ENCODE measurements around the gene PTP4A1. TPM values are rescaled to one million over a fixed set of nuclear protein-coding genes. Genes with fewer than 3 reads are reported as not detected.

The PTP4A1 gene
- total RNA-seq, 4 donors from 2014 or later: 12.4 to 85.4 (median 50.4) TPM

DNA sequence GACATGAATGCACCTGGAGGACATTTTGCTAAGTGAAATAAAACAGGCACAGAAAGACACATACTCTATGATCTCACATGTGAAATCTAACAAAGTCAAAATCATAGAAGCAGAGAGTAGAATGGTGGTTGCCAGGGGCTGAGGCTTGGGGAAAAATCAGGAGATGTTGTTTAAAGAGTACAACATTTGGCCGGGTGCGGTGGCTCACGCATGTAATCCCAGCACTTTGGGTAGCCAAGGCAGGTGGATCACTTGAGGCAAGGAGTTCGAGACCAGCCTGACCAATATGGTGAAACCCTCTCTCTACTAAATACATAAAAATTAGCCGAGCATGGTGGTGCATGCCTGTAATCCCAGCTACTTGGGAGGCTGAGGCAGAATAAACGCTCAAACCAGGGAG is 26.0 kb upstream of the PTP4A1 start:
- 94% methylated on average over 6 of the region's 6 CpGs for WGBS
- no peak overlapping the region for H3K4me3 ChIP-seq
- no peaks in the 10 kb centered on the region for H3K9me3 ChIP-seq
- no peaks in the 10 kb centered on the region for H3K27me3 ChIP-seq
- no peak for TF ChIP-seq POLR2A (IDR thresholded peaks at IDR 0.05)
- no peak for TF ChIP-seq EP300 (IDR thresholded peaks at IDR 0.05)
- TF ChIP-seq, protein P1, sequence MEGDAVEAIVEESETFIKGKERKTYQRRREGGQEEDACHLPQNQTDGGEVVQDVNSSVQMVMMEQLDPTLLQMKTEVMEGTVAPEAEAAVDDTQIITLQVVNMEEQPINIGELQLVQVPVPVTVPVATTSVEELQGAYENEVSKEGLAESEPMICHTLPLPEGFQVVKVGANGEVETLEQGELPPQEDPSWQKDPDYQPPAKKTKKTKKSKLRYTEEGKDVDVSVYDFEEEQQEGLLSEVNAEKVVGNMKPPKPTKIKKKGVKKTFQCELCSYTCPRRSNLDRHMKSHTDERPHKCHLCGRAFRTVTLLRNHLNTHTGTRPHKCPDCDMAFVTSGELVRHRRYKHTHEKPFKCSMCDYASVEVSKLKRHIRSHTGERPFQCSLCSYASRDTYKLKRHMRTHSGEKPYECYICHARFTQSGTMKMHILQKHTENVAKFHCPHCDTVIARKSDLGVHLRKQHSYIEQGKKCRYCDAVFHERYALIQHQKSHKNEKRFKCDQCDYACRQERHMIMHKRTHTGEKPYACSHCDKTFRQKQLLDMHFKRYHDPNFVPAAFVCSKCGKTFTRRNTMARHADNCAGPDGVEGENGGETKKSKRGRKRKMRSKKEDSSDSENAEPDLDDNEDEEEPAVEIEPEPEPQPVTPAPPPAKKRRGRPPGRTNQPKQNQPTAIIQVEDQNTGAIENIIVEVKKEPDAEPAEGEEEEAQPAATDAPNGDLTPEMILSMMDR (IDR thresholded peaks at IDR 0.05): no peak
- TF ChIP-seq POLR2AphosphoS5 (IDR thresholded peaks at IDR 0.05): no peak
- no peaks in the 10 kb centered on the region for H3K36me3 ChIP-seq
- H3K27ac ChIP-seq: no peak overlapping the region
- no peaks in the 10 kb centered on the region for H3K4me1 ChIP-seq
- DNase-seq (ENCODE audit: low spot score in 2 of 2): no peak

GRCh38 chr6:63546697-63547096 is 25.6 kb upstream of the PTP4A1 start:
- WGBS: 68% methylated on average over 1 of the region's 1 CpG
- Histone ChIP-seq H3K27ac (no peak overlapping the region), H3K4me1 (no peaks in the 10 kb centered on the region), H3K27me3 (no peaks in the 10 kb centered on the region), H3K9me3 (no peaks in the 10 kb centered on the region), H3K4me3 (no peak overlapping the region), H3K36me3 (no peaks in the 10 kb centered on the region)
- DNase-seq (ENCODE audit: low spot score in 2 of 2): no peak
- TF ChIP-seq POLR2AphosphoS5 (IDR thresholded peaks at IDR 0.05) (no peak), EP300 (IDR thresholded peaks at IDR 0.05) (no peak), POLR2A (IDR thresholded peaks at IDR 0.05) (no peak)
- TF ChIP-seq, protein P1 (IDR thresholded peaks at IDR 0.05): no peak

GRCh38 chr6:63549076-63549475 is 23.2 kb upstream of the PTP4A1 start:
- Histone ChIP-seq H3K27ac (no peak overlapping the region), H3K36me3 (no peaks in the 10 kb centered on the region), H3K4me1 (no peaks in the 10 kb centered on the region), H3K9me3 (no peaks in the 10 kb centered on the region), H3K27me3 (no peaks in the 10 kb centered on the region), H3K4me3 (no peak overlapping the region)
- no peak for DNase-seq (ENCODE audit: low spot score in 2 of 2)
- 90% methylated on average over 5 of the region's 5 CpGs for WGBS
- no peak for TF ChIP-seq POLR2A (IDR thresholded peaks at IDR 0.05)

DNA sequence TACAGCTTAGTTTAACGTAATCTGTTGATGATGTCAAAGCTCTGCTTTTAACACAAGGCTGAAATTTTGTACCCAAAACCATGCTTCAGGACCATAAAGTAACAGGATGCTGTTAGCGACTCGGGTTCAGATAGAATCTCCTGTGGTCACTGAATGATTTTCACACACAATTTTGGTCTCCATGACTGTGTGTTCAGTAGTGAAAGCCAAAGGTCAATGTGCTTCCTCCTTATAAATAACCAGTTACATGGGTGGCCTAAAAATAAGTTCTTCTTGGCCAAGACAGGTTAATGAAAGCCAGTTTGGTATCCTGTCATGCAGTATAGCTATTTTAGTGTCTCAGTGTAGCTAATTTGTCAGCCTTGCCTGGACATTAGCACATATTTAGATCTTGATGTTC is 19.1 kb upstream of the PTP4A1 start:
- no peak overlapping the region for H3K27ac ChIP-seq
- TF ChIP-seq EP300 (IDR thresholded peaks at IDR 0.05) (no peak), POLR2AphosphoS5 (IDR thresholded peaks at IDR 0.05) (no peak), POLR2A (IDR thresholded peaks at IDR 0.05) (no peak)
- TF ChIP-seq, protein P1 (IDR thresholded peaks at IDR 0.05): no peak
- no peaks in the 10 kb centered on the region for H3K9me3 ChIP-seq
- no peak for DNase-seq (ENCODE audit: low spot score in 2 of 2)
- H3K4me1 ChIP-seq: no peaks in the 10 kb centered on the region
- no peak overlapping the region for H3K4me3 ChIP-seq
- H3K27me3 ChIP-seq: no peaks in the 10 kb centered on the region
- no peaks in the 10 kb centered on the region for H3K36me3 ChIP-seq
- WGBS: 84% methylated on average over 3 of the region's 3 CpGs

DNA sequence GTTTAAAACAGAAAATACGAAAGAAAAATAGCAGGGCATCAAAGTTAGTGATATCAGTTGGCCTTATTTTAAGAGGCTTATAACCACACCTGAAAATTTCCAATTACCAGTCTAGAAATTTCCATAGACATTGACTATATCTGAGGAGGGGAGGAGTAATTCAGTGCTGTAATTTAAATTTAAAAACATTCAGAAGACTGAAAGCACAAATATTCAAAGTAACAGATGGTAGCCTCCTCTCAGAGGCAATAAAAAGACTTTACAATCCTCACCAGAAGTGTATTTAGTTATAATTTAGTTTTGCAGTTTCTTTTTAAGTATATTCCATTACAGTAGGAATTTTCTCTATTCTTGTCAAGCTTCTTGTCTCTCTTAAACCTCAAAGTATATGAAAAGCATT is 18.4 kb upstream of the PTP4A1 start:
- DNase-seq (ENCODE audit: low spot score in 2 of 2): no peak
- H3K36me3 ChIP-seq: no peaks in the 10 kb centered on the region
- H3K9me3 ChIP-seq: no peaks in the 10 kb centered on the region
- H3K4me1 ChIP-seq: no peaks in the 10 kb centered on the region
- no peak overlapping the region for H3K4me3 ChIP-seq
- 81% methylated on average over 1 of the region's 1 CpG for WGBS
- no peak overlapping the region for H3K27ac ChIP-seq
- TF ChIP-seq, protein P1 (IDR thresholded peaks at IDR 0.05): no peak
- no peak for TF ChIP-seq POLR2A (IDR thresholded peaks at IDR 0.05)
- no peak for TF ChIP-seq POLR2AphosphoS5 (IDR thresholded peaks at IDR 0.05)
- no peak for TF ChIP-seq EP300 (IDR thresholded peaks at IDR 0.05)
- H3K27me3 ChIP-seq: no peaks in the 10 kb centered on the region

- Histone ChIP-seq H3K9me3 (no peaks in the 10 kb centered on the region), H3K27ac (no peak overlapping the region), H3K4me3 (no peak overlapping the region), H3K36me3 (no peaks in the 10 kb centered on the region), H3K27me3 (no peaks in the 10 kb centered on the region), H3K4me1 (no peaks in the 10 kb centered on the region)
- DNase-seq (ENCODE audit: low spot score in 2 of 2): no peak
- 84% methylated on average over 1 of the region's 1 CpG for WGBS
- no peak for TF ChIP-seq EP300 (IDR thresholded peaks at IDR 0.05)
- no peak for TF ChIP-seq POLR2AphosphoS5 (IDR thresholded peaks at IDR 0.05)
- TF ChIP-seq POLR2A (IDR thresholded peaks at IDR 0.05): no peak
- TF ChIP-seq, protein P1 (IDR thresholded peaks at IDR 0.05): no peak
Observed at GRCh38 chr6:63554782-63555181, 17.5 kb upstream of the PTP4A1 start.

Data from suprapubic skin (tissue), 4 donors.